ENCODE measurements around the gene IL17B.

- TF ChIP-seq, protein P1, sequence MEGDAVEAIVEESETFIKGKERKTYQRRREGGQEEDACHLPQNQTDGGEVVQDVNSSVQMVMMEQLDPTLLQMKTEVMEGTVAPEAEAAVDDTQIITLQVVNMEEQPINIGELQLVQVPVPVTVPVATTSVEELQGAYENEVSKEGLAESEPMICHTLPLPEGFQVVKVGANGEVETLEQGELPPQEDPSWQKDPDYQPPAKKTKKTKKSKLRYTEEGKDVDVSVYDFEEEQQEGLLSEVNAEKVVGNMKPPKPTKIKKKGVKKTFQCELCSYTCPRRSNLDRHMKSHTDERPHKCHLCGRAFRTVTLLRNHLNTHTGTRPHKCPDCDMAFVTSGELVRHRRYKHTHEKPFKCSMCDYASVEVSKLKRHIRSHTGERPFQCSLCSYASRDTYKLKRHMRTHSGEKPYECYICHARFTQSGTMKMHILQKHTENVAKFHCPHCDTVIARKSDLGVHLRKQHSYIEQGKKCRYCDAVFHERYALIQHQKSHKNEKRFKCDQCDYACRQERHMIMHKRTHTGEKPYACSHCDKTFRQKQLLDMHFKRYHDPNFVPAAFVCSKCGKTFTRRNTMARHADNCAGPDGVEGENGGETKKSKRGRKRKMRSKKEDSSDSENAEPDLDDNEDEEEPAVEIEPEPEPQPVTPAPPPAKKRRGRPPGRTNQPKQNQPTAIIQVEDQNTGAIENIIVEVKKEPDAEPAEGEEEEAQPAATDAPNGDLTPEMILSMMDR (IDR thresholded peaks at IDR 0.05): no peak
- no peak for TF ChIP-seq POLR2A (IDR thresholded peaks at IDR 0.05)
These were observed 47.8 kb upstream of the IL17B start for GRCh38 chr5:149426931-149427330.

Measured in Peyer's patch (tissue), 4 donors.